AG09309 (cell line): Measurements from ENCODE around the gene FBN3.

Experiments used
- DNase-seq: peaks from one replicate; pipeline ENCODE4 v3.0.0-alpha.2; 2010; ENCODE audit warnings: low read depth
- H3K4me3 ChIP-seq: 2 replicates; pipeline ENCODE4 v1.5.1; 2011; ENCODE audit warnings: mild to moderate bottlenecking, low read depth, low read length, moderate library complexity; ENCODE audit not compliant: control insufficient read depth
- TF ChIP-seq, protein P1 (sequence below): IDR thresholded peaks from 2 replicates; pipeline ENCODE4 v1.5.1; 2011; ENCODE audit warnings: mild to moderate bottlenecking, low read depth, low read length, inconsistent platforms; ENCODE audit not compliant: insufficient read depth, control insufficient read depth; ENCODE audit errors: missing control alignments

The FBN3 gene

DNA sequence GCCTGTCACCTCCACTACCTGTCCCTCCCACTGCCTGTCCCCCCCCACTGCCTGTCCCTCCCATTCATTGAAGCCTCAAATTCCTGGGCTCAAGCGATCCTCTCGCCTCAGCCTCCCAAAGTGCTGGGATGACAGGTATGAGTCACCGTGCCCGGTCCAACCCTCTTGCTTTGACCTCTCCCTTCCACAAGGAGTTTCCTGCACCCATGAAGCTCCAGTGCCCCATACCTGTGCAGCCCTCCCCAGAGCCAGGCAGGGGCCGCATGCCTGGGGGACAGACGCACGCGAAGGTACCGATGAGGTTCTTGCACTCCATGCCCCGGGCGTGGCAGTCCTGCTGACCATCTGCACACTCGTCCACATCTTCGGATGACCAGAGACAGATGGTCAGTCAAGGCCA is 62.5 kb downstream of the FBN3 start:
- H3K4me3 ChIP-seq, result no peak overlapping the region
- TF ChIP-seq, protein P1, sequence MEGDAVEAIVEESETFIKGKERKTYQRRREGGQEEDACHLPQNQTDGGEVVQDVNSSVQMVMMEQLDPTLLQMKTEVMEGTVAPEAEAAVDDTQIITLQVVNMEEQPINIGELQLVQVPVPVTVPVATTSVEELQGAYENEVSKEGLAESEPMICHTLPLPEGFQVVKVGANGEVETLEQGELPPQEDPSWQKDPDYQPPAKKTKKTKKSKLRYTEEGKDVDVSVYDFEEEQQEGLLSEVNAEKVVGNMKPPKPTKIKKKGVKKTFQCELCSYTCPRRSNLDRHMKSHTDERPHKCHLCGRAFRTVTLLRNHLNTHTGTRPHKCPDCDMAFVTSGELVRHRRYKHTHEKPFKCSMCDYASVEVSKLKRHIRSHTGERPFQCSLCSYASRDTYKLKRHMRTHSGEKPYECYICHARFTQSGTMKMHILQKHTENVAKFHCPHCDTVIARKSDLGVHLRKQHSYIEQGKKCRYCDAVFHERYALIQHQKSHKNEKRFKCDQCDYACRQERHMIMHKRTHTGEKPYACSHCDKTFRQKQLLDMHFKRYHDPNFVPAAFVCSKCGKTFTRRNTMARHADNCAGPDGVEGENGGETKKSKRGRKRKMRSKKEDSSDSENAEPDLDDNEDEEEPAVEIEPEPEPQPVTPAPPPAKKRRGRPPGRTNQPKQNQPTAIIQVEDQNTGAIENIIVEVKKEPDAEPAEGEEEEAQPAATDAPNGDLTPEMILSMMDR, result no peak
- DNase-seq, result no peak

GRCh38 chr19:8085598-8086408 is 63.6 kb downstream of the FBN3 start:
- TF ChIP-seq, protein P1, result no peak
- no peak for DNase-seq
- no peak overlapping the region for H3K4me3 ChIP-seq

DNA sequence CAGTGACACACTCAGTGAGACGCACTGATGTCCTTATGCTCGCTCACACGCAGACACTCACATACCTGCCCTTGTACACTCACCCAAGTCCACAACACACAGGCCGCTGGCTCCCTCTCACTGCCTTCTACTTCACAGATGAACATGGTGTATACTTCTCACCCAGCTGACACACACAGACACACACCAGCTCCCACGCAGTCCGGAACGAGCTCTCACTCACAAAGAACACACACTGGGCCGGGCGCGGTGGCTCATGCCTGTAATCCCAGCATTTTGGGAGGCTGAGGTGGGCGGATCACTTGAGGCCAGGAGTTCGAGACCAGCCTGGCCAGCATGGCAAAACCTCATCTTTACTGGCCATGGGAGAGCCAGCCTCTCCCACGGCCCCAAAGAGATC is 65.2 kb downstream of the FBN3 start:
- DNase-seq, result no peak
- H3K4me3 ChIP-seq, result no peak overlapping the region
- TF ChIP-seq, protein P1, result no peak

- DNase-seq, result no peak
- H3K4me3 ChIP-seq, result no peak overlapping the region
- TF ChIP-seq, protein P1, result no peak
Measured at GRCh38 chr19:8083141-8083540, 66.3 kb downstream of the FBN3 start.

DNA sequence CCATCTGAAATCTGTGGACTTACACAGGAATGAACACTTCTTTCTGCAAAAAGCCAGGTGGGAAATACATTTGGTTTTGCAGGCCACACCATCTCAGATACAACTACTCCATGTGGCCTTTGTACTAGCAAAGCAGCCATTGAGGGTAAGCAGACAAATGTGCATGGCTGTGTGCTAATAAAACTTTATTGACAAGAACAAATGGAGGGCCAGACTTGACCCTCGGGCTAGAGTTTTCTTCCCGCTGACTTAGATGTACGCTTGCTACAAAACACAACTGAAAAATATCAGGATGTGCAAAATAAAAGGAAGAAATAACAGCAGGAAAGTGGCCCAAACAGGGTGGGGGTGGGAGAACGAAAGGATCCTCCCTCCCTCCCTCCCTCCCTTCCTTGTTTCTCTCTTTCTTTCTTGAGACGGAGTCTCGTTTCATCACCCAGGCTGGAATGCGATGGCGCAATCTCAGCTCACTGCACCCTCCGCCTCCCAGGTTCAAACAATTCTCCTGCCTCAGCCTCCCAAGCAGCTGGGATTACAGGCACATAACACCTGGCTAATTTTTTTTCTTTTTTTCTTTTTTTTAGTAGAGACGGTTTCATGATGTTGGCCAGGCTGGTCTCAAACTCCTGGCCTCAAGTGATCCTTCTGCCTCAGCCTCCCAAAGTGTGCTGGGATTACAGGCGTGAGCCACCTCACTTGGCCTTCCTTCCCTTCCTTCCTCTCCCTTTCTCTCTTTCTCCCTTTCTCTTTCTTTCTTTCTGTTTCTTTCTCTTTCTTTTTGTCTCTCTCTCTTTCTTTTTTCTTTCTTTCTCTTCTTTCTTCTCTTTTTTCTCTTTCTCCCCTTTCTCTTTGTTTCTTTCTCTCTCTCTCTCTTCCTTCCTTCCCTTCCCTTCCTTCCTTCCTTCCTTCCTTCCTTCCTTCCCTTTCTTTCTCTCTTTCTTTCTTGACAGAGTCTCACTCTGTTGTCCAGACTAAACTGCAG is 67.5 kb downstream of the FBN3 start:
- no peak for DNase-seq
- TF ChIP-seq, protein P1, result no peak
- no peak overlapping the region for H3K4me3 ChIP-seq

DNA sequence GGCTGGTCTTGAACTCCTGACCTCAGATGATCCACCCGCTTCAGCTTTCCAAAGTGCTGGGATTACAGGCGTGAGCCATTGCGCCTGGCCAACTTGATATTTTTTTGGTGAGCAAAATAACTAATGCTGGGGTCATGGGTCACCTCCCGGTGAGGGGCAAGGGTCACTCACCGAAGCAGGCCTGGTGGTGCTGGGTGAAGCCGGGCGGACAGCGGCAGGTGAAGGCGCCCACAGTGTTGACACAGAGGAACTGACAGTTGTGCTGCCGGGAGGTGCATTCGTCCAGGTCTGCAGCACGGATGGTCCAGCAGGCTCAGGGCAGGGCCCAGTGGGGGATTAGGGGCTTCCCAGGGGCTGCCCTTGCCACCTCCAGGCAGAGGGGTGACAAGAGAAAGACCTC is 68.6 kb downstream of the FBN3 start:
- H3K4me3 ChIP-seq, result no peak overlapping the region
- TF ChIP-seq, protein P1, result no peak
- no peak for DNase-seq
